OCI-LY1 (cell line): ENCODE results near the gene CAPS.

Experiments
- EZH2 ChIP-seq: fragments of 200-600 bp; sonication (generic), shearing (Covaris generic); IDR thresholded peaks from 2 replicates; pipeline ENCODE4 v1.8.0; 2017; ENCODE audit warnings: borderline replicate concordance, mixed run types, mild to moderate bottlenecking, antibody characterized with exemption, low read length, moderate library complexity, mixed read lengths
- TF ChIP-seq, protein P1 (sequence below): fragments of 200-600 bp; sonication (generic), shearing (Covaris generic); IDR thresholded peaks from 2 replicates; pipeline ENCODE4 v1.5.1; 2017; ENCODE audit warnings: mild to moderate bottlenecking, antibody characterized with exemption, low read length, moderate library complexity, mixed read lengths

GRCh38 chr19:5895890-5896289 lies 18.2 kb upstream of the CAPS start:
- TF ChIP-seq EZH2, result no peak
- TF ChIP-seq, protein P1, sequence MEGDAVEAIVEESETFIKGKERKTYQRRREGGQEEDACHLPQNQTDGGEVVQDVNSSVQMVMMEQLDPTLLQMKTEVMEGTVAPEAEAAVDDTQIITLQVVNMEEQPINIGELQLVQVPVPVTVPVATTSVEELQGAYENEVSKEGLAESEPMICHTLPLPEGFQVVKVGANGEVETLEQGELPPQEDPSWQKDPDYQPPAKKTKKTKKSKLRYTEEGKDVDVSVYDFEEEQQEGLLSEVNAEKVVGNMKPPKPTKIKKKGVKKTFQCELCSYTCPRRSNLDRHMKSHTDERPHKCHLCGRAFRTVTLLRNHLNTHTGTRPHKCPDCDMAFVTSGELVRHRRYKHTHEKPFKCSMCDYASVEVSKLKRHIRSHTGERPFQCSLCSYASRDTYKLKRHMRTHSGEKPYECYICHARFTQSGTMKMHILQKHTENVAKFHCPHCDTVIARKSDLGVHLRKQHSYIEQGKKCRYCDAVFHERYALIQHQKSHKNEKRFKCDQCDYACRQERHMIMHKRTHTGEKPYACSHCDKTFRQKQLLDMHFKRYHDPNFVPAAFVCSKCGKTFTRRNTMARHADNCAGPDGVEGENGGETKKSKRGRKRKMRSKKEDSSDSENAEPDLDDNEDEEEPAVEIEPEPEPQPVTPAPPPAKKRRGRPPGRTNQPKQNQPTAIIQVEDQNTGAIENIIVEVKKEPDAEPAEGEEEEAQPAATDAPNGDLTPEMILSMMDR, result no peak
